GM21526 (cell line): ENCODE data around the gene XBP1.
"Not testable (repeated sequence)": the region's sequence is repeated elsewhere in the genome, so short reads cannot be mapped to it uniquely, and the experiment has no call there.

ENCODE experiments used
- ATAC-seq: cut with Tn5 transposase; IDR thresholded peaks from one replicate; pipeline ENCODE4 v1.9.1; 2021; ENCODE audit warnings: moderate library complexity; ENCODE audit not compliant: unreplicated experiment, low FRiP score

XBP1 gene

DNA sequence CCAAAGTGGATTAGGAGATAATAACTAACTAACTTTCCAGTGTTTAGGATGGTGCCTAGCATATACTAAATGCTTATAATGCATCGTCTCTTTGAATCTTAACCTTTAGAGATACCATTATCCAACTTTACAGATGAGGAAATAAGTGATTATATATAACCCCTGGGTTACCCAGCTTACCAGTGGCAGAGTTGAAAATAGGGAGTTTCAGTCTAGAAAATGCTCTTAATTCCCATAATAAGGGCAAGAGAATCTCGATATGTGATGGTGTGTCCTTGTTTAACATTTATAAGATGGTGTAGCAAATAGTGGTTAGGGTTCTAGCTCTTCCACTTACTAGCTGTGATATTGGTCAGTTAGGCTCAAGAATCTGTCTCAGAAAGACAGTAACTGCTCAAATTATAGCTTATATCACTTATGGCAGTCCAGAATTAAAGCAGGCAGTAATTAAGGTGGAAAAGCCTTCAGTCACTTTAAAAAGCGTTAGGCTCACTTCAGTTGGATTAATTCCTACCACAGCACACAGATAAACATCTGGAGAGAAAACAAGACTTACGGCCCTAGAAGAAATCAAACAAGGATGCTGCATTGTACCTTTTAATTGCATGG lies 6.3 kb downstream of the XBP1 start:
- no peak for ATAC-seq

DNA sequence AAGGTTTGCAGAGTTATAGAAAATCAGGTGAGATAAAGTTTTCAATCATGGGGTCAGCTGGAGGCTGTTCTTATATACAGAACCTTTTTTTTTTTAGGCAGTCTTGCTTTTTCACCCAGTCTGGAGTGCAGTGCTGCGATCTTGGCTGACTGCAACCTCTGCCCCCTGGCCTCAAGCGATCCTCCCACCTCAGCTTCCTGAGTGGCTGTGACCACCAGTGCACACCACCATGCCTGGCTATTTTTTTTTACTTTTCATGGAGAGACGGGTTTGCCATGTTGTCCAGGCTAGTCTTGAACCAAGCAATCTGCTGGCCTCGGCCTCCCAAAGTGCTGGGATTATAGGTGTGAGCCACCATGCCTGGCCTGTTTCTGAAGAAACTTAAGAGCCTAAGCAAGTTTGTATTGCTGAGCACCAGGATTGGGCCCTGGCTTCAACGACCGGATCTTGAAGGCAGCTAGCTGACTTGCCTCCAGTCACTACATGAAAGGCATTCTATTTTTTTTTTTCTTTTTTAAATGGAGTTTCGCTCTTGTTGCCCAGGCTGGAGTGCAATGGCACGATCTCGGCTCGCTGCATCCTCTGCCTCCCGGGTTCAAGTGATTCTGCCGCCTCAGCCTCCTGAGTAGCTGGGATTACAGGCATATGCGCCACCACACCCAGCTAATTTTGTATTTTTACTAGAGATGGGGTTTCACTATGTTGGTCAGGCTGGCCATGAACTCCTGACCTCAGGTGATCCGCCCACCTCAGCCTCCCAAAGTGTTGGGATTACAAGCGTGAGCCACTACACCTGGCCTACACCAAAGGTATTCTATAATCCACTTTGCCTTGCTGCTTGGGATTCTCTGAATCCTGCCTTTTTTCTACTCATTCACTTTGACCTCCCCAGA lies 7.6 kb downstream of the XBP1 start:
- peak; percentile 29 for ATAC-seq

DNA sequence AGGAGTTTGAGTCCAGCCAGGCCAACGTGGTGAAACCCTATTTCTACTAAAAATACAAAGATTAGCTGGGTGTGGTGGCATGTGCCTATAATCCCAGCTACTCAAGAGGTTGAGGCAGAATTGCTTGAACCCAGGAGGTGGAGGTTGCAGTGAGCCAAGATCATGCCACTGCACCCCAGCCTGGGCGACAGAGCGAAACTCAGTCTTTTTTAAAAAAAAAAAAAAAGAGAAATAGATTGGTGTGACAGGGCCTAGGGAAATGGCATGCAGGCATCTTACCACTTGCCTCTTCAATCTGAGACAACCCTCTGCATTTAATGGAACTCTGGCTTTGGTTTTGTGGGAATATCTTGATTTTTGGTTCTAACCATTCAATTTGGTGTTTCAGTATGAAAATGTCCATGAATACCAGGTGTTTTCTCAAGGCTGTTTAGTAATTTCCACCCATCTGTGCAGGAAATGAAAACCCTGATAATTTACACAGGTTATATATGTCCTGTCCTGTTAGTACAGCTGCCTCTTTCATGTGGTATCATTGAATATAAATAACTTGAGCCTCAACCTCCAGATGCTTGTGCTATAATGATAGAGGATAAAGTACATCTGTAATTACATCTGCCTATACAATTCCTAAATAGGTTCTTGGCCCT lies 8.4 kb downstream of the XBP1 start:
- peak; percentile 60 for ATAC-seq

DNA sequence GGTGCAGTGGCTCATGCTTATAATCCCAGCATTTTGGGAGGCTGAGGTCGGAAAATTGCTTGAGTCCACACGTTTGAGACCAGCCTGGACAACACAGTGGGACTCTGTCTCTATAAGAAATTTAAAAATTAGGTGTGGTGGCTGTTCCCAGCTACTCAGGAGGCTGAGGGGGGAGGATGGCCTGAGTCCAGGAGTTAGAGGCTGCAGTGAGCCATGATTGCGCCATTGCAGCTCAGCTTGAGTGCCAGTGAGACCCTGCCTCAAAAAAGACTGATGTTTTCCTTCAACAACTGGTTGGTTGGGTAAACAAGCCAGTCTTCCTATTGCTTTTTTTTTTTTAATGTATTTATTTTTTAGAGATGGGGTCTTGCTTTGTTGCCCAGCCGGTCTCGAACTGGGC lies 9.2 kb downstream of the XBP1 start:
- ATAC-seq = no peak

DNA sequence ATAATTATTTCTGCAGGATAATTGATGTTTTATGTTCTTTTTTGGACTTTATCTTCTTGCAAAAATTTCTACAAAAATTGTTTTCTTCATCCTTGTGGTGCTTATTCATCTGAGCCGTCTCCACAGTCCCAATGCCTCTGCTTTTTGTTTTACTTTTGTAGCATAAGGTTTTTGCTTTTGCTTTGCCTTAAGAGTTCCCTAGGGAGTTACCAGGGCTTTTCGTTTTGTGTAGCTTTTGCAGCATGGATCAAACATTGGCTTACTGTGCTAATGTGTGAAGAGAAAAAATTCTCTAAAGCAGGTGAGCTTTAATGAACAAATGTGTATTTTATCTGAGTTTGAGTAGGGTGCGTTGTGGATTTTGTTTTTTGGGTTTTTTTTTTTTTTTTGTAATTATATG lies 11.8 kb downstream of the XBP1 start:
- no peak for ATAC-seq

DNA sequence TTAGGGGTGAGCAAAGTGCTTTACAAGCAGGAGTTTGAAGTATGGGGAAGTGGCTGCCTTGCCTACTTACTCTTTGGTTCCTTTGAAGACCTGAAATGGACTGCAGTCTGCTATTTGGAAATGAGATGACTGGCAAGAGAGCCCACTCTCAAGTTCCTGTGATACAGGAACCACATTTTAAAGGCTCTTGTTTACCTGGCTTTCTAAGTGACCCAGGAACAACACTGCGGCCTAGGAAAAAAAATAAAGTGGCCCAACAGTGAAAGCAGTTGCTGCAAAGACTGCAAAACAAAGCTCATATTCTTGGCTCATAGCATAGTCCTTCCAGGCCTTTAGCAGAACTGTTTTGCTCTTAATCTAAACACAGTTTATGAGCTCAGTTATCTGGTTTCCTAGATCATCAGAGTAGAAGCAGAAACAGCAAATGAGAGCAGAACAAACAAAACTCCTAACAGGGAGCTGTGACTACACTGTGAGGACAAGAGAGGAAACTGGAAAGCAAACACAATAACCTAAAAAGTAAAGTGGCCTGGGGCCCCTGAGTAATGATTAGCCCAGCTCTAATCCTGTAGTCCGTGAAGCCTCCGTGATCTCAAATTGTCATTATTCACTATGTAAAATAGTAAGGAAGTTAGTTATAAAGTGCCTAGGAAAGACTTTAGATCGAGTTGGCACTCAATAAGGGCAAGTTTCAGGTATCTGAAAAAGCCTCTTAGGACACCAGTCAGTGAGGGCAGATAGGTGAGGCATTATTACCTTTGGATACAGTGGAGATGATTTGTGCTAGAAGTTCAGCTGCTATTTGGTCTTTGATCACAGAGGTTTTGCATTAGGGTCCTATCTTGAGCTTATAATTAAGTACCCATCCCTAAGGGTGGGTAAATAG lies 16.3 kb downstream of the XBP1 start:
- ATAC-seq = no peak

DNA sequence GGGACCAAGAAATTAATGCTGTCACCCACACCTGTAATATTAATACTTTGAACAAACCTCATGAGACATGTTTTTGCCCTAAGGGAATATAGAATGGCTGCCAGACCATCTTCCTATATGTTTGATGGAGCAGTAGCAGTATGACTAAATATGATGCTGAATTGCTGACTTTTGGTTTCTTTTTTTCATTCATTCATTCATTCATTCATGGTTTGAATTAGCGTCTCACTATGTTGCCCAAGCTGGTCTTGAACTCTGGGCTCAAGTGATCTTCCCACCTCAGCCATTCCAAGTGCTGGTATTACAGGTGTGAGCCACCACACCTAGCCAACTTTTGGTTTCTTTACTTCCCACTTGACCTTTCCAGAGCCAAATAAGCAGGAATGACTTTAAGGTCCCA lies 20.1 kb downstream of the XBP1 start:
- no peak for ATAC-seq

DNA sequence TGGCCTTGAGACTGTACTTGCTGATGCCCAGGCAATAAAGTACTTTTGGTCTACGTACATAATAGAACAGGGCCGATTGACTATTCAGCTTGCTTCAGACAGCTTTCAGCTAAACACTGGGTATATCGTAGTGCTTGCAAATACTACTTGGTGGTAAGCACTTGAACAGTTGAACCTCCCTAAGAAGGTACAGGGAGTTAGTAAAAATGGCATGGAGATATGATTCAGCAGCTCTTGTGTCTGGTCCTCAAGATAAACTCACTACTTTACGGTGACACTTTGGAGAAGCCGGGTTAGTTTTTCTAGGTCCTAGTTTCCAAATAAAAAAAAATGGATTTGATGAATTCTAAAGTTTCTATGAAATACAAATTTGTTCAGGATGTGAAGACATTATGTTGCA lies 20.5 kb downstream of the XBP1 start:
- no peak for ATAC-seq

DNA sequence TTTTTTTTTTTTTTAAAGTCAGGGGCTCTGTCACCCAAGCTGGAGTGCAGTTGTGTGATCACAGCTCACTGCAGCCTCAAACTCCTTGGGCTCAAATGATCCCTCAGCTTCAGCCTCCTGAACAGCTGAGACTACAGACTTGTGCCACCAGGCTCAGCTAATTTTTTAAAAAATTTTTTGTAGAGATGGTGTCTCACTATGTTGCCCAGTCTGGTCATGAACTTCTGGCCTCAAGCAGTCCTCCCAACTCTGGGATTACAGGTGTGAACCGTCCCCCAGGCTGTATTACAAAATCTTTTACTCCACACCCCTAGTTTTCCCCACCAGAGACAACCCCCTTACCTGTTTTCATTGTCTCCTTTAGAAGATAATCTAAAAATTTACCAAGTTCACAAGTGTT lies 26.0 kb downstream of the XBP1 start:
- ATAC-seq = no peak

DNA sequence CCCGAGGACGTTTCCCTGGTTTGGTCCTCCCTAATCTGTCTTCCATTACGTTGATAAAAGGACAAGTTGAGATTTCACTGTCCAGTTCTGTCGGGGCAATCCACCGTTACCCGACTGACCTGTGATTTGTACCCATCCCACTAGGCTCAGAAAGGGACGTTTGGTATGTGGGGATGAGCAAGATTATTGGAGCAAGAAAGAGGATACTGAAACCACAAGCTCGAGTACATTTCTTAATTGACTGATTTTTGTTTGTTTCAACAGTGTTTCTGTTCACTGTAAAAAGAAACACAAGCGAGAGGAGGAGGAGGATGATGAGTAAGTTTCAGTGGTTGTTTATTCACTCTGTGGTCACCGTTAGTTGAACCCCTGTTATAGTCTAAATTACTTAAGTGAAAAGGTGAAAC lies 26.9 kb downstream of the XBP1 start:
- peak; percentile 18 for ATAC-seq

DNA sequence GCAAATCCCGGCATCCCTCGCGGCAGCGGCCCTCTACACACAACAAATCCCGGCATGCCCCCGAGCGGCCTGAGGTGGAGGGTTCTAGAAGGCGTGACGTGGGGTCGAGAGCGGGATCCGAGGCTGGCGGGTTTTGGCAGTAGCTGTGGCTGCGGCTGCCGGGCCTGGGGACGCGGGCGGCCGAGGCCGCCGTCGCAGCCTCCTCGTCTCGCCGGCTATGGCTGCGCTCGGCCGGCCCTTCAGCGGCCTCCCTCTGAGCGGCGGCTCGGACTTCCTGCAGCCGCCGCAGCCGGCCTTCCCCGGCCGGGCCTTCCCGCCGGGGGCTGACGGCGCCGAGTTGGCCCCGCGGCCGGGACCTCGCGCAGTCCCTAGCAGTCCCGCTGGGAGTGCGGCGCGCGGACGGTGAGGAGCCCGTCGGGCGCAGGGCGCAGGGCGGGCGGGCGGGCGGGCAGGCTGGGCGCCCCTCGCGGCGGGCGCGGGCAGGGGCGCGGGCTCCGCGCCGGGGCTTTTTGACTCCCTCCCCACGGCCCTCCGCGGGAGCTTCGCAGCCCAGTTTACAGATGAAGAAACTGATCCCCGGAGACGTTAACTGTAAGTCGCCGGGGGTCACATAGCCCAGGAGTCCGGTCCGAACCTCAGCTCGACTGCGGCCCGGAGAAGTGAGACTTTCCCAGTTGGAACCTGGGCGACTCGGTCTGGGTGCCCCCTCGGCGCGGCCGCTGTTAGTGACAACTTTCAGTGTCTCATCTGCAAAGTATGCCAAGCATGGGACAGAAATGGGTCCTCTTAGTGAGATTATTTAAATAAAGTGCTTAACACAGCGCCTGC lies 27.5 kb downstream of the XBP1 start, which contains the start of gene CCDC117:
TSS of gene CCDC117 (plus strand) at position 63 of the 828 bp plus-strand sequence. CDS start at position 218, 155 bp downstream.
- ATAC-seq = peak; percentile 82

DNA sequence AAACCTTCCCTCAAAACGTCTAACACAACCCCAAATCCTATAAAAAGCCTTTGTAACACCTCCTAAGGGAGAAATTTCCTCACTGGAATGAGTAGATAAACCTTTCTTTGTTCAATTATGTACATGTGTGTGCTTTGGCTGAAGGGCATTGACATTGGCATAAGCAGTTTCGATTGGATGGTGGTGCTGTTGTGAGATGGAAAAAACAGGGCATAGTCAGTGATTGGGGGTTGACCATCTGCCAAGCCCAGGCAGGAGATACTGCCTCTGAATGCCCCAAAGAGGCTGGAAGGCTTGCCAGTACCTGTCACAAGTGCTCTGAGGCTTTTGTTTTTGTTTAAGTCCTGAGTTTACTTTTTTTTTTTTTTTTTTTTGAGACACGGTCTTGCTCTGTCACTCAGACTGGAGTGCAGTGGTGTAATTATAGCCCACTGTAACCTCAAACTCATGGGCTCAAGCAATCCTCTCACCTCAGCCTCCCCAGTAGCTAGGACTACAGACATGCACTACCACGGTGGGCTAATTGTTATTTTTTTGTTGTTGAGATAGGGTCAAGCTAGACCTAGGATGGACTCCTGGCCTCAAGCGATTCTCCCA lies 29.1 kb downstream of the XBP1 start:
- ATAC-seq = no peak

DNA sequence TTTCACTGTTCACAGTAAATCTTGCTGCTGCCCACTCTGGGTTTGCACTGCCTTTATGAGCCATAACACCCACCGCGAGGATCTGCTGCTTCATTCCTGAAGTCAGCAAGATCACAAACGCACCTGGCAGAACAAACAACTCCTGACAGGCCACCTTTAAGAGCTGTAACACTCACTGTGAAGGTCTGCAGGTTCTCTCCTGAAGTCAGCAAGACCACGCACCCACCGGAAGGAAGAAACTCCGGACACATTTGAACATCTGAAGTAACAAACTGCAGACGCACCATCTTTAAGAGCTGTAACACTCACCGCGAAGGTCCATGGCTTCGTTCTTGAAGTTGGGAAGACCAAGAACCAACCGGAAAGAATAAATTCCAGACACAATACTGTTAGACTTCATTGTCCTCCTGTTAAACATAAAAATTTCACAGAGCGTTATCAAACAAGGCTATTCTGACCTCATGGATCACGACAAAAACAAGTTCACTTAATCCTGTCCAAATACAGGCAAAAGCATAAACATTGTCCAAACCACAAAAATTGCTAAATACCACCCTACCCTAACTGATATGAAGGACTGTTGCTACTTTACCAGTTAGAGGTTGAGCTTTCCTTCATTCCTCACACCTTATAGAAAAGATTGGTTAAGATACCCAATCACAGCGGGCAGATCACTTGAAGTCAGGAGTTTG lies 30.8 kb downstream of the XBP1 start:
- ATAC-seq = no peak

DNA sequence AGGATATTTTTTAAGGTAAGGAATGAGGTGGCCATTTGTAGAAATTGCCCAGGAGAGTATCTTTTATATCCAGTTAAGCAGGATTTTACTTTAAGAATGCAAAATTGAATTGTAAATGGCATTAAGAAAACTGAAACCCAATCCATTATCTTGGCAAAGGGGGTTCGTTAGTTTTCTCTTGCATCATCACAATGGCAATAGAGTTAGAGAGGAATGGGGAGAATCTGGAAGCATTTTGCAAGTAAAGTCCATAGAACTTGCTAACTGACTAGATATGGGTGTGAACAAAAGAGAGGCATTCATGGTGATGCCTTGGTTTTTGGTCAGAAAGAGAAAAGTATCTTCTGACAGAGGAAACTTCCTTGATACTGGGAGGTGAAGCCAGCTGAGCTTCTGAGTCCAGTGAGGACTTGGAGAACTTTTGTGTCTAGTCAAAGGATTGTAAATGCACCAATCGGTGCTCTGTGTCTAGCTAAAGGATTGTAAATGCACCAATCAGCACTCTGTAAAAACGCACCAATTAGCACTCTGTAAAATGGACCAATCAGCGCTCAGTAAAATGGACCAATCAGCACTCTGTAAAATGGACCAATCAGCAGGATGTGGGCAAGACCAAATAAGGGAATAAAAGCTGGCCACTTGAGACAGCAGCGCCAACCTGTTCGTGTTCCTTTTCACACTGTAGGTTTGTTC lies 31.5 kb downstream of the XBP1 start:
- no peak for ATAC-seq

DNA sequence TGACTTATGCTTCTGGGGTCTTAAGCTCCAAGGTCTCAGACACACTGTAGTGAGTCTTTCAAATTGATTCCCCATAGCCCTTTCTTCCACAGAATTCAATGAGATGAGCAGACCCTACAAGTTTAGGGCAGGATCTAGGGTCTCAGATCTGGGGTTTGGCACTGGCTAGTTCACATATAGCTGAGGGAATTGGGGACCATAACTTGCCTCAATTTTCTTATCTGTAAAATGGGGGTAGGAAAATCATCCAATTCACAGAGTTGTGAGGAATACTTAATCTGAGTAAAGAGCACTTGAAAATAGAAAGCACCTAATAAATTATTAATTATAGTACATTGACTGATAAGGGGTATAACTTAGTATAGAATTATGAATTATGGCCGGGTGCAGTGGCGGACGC lies 33.7 kb downstream of the XBP1 start:
- no peak for ATAC-seq

DNA sequence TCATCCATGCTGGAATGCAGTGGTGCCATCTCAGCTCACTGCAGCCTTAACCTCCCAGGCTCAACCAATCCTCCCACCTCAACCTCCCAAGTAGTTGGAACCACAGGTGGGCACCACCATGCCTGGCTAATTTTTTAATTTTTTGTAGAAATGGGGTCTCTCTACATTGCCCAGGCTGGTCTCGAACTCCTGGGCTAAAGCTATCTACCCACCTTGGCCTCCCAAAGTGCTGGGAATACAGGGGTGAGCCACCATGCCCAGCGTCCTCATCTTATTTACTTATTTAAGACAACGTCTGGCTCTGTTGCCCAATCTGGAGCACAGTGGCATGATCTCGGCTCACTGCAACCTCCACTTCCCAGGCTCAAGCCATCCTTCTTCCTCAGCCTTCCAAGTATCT lies 38.4 kb downstream of the XBP1 start:
- not testable (repeated sequence) for ATAC-seq

DNA sequence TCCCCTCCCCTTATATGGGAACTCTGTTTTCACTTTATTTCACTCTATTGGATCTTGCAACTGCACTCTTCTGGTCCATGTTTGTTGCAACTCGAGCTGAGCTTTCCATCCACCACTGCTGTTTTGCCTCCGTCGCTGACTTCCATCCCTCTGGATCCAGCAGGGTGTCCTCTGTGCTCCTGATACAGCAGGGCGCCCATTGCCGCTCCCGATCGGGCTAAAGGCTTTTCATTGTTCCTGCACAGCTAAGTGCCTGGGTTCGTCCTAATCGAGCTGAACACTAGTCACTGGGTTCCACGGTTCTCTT lies 39.0 kb downstream of the XBP1 start:
- no peak for ATAC-seq

DNA sequence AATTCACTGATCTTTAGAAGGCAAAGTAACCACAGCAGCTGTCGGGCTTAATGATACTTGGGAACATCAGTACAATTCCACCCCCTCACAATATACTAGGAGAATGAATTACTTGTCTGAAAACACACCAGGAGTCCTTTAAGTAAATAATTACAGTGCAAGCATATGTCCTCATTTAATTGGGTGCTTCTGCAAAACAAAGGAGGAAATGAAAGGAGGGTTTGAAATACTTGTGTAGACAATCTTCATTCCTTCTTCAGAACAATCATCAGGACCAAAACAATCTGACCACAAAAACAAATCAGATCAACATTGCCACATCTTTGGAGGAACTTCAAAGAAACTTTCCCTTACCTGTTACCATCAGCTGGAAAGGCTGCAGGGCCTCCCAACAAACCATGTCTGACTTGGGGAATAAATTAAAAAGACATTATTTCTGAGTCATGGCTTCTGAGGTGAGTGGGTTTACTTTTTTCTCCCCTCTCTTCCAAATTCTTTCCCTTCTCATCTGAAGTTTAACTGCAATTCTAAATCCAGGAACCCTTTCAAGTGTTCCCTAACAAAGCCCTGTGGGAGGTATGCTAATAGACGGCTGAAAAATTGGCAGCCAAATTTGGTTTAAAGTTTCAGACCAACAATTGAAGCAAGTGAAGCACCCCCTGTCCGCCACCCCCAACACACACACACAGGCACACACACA lies 40.4 kb downstream of the XBP1 start:
- no peak for ATAC-seq
